HG02759 (cell line): ENCODE data around the gene ZNF627.
A peak's percentile ranks its signal among the peaks of the same experiment; 100 is the strongest.
"Not testable (repeated sequence)": the region's sequence is repeated elsewhere in the genome, so short reads cannot be mapped to it uniquely, and the experiment has no call there.

Source experiments
- ATAC-seq: cut with Tn5 transposase; IDR thresholded peaks from one replicate; pipeline ENCODE4 v1.9.1; 2021; ENCODE audit warnings: mild to moderate bottlenecking, moderate library complexity; ENCODE audit not compliant: unreplicated experiment

Gene ZNF627

GRCh38 chr19:11573763-11574162, 23.5 kb upstream of the ZNF627 start:
- not testable (repeated sequence) for ATAC-seq

GRCh38 chr19:11574689-11575088, 22.6 kb upstream of the ZNF627 start:
- ATAC-seq, result no peak

GRCh38 chr19:11576227-11576626, 21.1 kb upstream of the ZNF627 start:
- ATAC-seq, result no peak

GRCh38 chr19:11577451-11578257, 19.6 kb upstream of the ZNF627 start, which contains the start of gene ACP5:
Gene ACP5 (minus strand): TSS chr19:11577645. CDS start chr19:11577317, 328 bp downstream.
- no peak for ATAC-seq

GRCh38 chr19:11578258-11579142, 18.8 kb upstream of the ZNF627 start:
- ATAC-seq, result no peak

GRCh38 chr19:11580116-11580515, 17.2 kb upstream of the ZNF627 start:
- ATAC-seq, result no peak

- ATAC-seq, result peak; percentile 84
Observed at GRCh38 chr19:11581740-11582139, 15.5 kb upstream of the ZNF627 start.

GRCh38 chr19:11586331-11586730, 11.0 kb upstream of the ZNF627 start:
- no peak for ATAC-seq

GRCh38 chr19:11587302-11587974, 9.8 kb upstream of the ZNF627 start:
- no peak for ATAC-seq

GRCh38 chr19:11587975-11588631, 9.2 kb upstream of the ZNF627 start:
- no peak for ATAC-seq

- no peak for ATAC-seq
Observed at GRCh38 chr19:11594084-11594483, 3.2 kb upstream of the ZNF627 start.

GRCh38 chr19:11596156-11596555, 1.1 kb upstream of the ZNF627 start:
- no peak for ATAC-seq

- ATAC-seq, result no peak
Observed at GRCh38 chr19:11598103-11598483, 810 bp downstream of the ZNF627 start.

GRCh38 chr19:11598746-11599145, 1.5 kb downstream of the ZNF627 start:
- ATAC-seq, result no peak

- not testable (repeated sequence) for ATAC-seq
Observed at GRCh38 chr19:11599704-11600103, 2.4 kb downstream of the ZNF627 start.

GRCh38 chr19:11606484-11606883, 9.2 kb downstream of the ZNF627 start:
- no peak for ATAC-seq

- no peak for ATAC-seq
Observed at GRCh38 chr19:11611730-11612129, 14.4 kb downstream of the ZNF627 start.

- no peak for ATAC-seq
Observed at GRCh38 chr19:11612816-11613511, 15.7 kb downstream of the ZNF627 start.

GRCh38 chr19:11617180-11618062, 20.1 kb downstream of the ZNF627 start:
- ATAC-seq, result no peak
